GM19240 (cell line): Measurements from ENCODE around the gene TRIO.
A peak's percentile ranks its signal among the peaks of the same experiment; 100 is the strongest.
"Not testable (repeated sequence)": the region's sequence is repeated elsewhere in the genome, so short reads cannot be mapped to it uniquely, and the experiment has no call there.

Source experiments
- DNase-seq: peaks from one replicate; pipeline ENCODE4 v3.0.0; 2011; ENCODE audit warnings: low spot score; ENCODE audit not compliant: insufficient read length

The TRIO gene

GRCh38 chr5:14380712-14381111, 237.6 kb downstream of the TRIO start:
- no peak for DNase-seq

DNA sequence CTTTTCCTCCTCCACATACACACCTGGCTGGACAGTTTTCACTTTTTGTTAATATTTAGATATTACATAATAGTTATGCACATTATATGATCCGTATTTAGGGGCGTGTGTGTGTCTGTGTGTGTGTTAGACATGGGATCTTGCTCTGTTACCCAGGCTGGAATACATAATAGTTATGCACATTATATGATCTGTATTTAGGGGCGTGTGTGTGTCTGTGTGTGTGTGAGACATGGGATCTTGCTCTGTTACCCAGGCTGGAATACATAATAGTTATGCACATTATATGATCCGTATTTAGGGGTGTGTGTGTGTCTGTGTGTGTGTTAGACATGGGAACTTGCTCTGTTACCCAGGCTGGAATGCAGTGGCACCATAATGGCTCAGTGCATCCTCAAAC, 239.5 kb downstream of the TRIO start:
- no peak for DNase-seq

DNA sequence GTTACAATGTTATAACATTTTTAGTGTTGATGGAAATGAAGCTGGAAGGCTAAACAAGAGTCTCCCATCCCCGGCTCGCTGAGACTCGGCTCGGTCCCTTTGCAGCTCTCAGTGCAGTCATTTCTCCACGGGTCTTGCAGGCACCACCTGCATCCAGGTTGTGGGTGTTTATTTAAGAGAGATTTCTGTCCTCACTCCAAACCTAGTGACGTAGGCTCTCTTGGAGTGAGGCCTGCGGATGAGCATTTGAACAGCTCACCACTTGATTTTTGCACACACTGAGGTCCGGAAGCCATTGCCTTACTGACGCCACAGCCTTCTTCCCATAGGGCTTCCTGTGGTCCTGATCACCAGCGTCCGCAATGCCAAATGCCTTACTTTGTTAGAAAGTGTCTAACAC, 240.8 kb downstream of the TRIO start:
- no peak for DNase-seq

GRCh38 chr5:14385019-14385418, 241.9 kb downstream of the TRIO start:
- no peak for DNase-seq

DNA sequence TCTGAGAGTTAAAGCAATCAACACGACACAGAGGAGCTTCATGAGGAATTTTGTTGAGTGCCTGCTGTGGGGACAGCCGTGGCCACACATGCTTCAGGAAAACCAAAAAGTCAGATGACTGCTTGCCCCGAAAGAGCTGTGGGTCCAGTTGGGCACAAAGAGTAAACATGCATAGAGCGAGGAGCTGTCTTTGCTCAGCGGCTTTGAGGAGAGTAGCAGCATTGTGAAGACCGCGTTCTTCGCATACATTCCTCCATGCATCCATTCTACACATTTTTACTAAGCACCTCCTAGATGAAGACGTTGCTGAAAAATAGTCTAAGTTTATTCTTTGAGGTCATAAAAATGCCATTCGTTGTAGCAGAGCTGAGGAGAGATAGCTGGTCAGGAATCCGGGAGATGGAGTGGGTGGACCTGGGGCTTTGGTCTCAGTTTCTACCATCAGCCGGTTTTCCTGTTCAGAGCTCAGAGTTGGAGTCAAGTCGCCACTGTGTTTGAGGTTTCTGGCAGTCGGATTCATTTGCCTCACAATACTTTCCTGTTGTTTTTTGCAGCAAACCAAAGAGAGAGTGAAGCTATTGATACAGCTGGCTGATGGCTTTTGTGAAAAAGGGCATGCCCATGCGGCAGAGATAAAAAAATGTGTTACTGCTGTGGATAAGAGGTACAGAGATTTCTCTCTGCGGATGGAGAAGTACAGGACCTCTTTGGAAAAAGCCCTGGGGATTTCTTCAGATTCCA, 243.9 kb downstream of the TRIO start:
- no peak for DNase-seq

DNA sequence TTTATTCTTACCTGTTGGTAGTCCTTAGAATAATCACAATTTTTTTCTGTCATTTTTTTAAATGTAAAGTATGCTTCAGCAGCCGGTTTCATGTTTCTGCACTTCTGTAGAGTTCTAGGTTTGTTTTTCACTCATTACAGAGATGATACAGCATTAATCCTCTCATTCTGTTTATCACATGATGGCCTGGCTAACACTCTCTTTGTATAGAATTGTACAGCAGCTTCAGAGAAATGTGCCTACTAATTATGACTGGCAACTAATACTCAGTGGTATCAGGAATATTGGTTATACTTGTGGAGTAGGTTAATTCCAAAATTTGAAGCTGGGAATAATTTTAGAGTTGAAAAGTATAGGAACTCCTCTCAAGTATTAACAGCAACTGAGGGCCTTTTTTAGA, 245.6 kb downstream of the TRIO start:
- DNase-seq, result no peak

DNA sequence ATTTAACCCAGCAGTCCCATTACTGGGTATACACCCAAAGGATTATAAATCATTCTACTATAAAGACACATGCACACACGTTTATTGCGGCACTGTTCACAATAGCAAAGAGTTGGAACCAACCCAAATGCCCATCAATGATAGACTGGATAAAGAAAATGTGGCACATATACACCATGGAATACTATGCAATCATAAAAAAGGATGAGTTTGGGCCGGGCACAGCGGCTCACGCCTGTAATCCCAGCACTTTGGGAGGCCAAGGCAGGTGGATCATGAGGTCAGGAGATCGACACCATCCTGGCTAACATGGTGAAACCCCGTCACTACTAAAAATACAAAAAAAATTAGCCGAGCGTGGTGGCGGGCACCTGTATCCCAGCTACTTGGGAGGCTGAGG, 249.4 kb downstream of the TRIO start:
- not testable (repeated sequence) for DNase-seq

DNA sequence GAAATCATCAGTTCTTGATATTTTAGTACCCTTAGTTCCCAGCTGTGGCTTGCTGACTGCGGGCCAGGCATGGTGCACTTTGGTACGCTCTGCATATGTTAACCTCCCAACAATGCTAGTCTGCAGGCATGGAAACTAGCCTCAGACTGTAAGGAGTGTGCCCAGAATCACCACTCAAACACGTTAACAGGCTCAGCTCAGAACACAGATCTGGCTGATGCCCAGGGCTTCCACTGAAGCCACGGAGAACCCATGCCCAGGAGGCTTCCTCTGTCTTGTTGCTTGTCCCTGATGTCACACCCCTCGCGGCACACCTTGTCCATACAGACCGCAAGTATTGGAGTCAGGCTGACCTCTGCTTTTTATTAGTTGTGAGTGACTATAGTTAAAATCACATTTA, 251.2 kb downstream of the TRIO start:
- DNase-seq, result no peak

DNA sequence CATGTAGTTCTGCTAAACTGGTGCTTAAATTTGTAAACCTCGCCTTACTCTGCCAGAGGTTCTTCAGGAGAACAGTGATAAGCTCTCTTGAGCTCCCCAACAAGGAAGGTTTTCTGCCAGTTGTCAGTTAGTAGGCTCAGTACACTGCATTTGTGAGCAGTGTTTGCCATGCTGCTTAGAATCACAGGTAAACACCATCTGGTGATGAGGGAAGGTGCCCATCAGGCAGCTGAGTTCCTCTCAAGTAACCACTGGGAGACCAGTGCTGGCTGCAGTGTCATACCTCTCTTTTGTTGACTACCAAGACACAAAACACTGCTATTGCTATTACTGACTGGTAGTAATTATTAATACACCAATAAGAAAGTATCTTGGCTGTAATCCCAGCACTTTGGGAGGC, 252.3 kb downstream of the TRIO start:
- no peak for DNase-seq

GRCh38 chr5:14396066-14396465, 252.9 kb downstream of the TRIO start:
- no peak for DNase-seq

DNA sequence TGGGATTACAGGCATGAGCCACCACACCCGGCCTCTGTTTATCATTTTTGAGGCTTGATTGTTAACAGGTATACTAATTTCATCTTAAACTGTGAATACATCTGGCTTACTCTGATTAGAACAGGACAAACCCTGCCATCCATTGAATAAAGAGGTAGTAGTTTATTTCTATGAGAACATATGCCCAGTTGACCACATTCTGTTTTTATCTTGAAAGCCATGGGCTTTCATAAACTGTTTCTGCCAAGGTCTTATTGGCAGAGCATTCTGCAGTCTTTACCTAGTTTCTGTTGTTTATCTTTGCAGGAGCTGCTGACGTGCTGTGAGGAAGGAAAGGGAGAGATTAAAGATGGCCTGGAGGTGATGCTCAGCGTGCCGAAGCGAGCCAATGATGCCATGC, 253.6 kb downstream of the TRIO start:
- no peak for DNase-seq

- DNase-seq, result no peak
Measured at GRCh38 chr5:14397717-14398116, 254.6 kb downstream of the TRIO start.

GRCh38 chr5:14399054-14399692, 256.0 kb downstream of the TRIO start:
- peak; percentile 21 for DNase-seq

GRCh38 chr5:14400085-14400484, 256.9 kb downstream of the TRIO start:
- DNase-seq, result no peak

DNA sequence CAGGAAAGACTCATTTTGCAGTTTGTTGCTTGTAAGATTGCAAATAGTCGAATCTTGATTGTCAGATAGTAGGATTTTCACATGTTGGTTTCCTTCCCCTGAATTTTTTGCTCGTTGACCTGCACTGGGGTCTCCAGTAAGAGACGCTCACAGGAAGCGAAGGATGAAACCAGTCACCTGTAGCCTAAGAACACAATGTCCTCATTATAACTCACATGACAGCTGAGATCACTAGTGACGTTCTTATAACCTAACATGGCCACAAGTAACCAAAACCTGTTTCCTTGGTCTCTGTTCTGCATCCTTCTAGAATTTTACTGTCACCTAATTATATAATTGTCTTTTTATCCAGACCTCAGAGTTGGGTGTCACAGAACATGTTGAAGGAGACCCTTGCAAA, 257.5 kb downstream of the TRIO start:
- no peak for DNase-seq

DNA sequence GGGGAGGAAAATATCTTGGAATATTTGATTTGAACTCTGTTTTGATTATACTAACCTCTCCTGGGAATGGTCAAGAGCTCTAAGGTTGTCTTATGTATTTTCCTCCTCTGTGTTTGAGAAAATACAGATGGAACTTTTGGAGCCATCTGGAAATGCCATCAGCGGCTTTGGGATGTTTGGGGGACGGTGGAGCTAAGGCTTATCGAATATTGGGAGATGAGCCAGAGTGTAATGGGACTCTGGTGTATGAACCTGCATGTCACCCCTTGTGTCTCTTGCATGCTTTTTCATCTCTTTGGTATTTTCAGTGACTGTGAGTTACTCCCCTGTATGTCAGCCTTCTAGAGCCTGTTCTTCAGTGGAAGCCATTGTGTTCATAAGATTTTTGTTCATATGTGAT, 258.5 kb downstream of the TRIO start:
- DNase-seq, result no peak

DNA sequence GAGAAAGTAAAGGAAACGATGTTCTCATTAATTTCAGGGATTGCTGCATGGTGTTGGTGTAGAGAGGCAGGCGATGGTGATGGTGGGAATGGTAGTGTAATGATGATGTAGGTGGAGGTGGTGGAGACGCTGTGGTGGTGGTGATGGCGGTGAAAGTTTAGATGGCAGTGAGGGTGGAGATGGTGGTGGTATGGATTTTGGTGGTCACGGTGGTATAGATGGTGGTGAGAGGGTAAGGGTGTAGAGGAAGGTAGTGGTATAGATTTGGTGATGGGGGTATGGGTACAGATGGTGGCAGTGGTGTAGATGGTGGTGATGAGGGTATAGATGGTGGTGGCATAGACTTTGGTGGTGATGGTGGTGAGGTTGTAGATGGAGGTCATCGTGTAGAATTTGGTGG, 259.3 kb downstream of the TRIO start:
- no peak for DNase-seq

DNA sequence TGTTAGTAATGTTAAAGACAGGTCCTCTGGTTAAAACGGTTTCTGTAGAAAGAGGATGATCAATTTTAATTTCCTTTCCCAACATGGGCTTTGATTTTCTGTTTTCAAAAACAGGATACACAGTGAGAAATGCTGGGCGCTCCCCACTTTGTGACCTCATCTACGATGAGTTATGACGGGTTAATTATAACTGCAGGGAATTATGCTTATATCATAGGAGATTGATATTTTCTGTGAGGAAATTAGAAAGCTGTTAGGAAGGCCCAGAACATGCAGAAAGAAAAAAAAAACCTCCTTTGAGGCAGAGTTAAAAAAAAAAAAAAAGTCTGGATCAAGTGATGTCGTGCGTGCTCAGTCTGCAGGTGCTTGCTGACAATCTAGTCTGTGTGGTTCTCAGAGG, 261.6 kb downstream of the TRIO start:
- no peak for DNase-seq

GRCh38 chr5:14405267-14405666, 262.1 kb downstream of the TRIO start:
- DNase-seq, result no peak

DNA sequence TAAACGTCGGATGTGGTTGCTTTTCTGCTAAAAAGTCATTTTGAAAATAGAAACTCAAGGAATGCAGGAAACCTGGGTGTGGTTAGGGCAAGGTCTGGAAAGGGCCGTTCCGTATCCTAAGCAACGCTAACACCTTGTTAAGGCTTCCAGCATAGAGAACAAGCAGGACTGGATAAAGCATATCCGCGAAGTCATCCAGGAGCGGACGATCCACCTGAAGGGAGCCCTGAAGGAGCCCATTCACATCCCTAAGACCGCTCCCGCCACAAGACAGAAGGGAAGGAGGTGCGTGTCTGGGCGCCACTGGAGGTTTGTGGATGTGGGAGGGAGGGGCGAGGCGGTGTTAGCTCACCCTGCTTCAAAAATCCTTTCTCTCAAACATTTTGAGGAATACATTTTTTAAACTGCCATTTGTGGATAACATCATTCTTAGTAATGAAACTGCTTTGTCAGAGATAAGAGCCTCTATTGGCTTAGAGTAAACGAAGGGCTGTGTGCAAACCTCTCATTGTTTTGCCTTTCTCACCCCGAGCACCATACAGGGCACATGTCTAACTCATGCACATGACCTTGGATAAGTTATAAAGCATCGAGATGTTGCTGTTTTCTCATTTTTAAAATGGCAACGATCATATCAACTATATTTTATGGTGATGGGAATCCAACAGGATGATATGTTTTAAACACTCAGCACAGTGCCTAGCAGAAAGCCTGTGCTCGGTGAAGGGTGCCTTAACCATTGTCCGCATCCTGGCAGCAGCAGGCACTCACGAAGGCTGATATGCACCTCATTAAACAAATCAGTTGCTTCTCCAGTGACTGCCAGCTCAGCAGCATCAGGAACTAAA, 262.8 kb downstream of the TRIO start:
- DNase-seq, result no peak

- DNase-seq, result no peak
Measured at GRCh38 chr5:14406554-14406849, 263.4 kb downstream of the TRIO start.

DNA sequence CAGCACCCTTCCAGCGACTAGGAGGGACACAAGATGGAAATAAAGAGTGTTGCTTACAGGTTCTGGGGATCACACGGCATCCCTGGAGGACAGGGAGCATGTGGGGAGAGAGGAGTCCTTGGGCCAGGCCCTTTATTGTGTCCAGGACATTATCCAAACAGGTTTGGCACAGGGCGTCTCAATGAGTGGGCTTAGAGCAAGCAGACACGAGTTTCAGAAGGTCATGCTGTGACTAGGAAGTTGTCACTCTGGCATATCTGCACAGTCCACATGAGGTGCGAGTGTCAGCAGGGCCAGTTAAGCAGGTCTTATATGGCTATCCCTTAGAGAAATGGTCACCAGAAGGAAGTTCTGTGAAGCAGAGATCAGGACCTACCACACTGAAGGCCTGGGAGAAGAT, 263.9 kb downstream of the TRIO start:
- no peak for DNase-seq

- no peak for DNase-seq
Measured at GRCh38 chr5:14407746-14408175, 264.6 kb downstream of the TRIO start.
